Keratinocyte (primary cell): ENCODE results near the gene PYGM. TPM values are rescaled to one million over a fixed set of nuclear protein-coding genes. Genes with fewer than 3 reads are reported as not detected.

Source experiments
- DNase-seq: peaks from one replicate; pipeline ENCODE4 v3.0.0-alpha.2; 2011; ENCODE audit warnings: low read depth, missing footprints, low spot score
- FAIRE-seq: peaks from 2 replicates; lab custom pipeline; 2011; peaks lifted over from hg19 to GRCh38; lab: Jason Lieb, UNC
- H2AFZ ChIP-seq: 2 replicates; pipeline ENCODE4 v1.6.0; 2012; ENCODE audit warnings: low read length, control low read depth, inconsistent platforms; ENCODE audit not compliant: control insufficient read depth
- H3K27ac ChIP-seq: 2 replicates; pipeline ENCODE4 v1.5.1; 2011; ENCODE audit warnings: low read length; ENCODE audit not compliant: control insufficient read depth, insufficient read depth
- H3K27me3 ChIP-seq: 3 replicates; pipeline ENCODE4 v1.6.0; 2011; ENCODE audit warnings: low read length; ENCODE audit not compliant: control insufficient read depth, insufficient read depth; ENCODE audit errors: extremely low read depth
- H3K36me3 ChIP-seq, 2 experiments: 2 replicates in 1 of 2; 3 replicates in 1 of 2; pipeline ENCODE4 v1.5.1; 2011; ENCODE audit warnings: low read length in 2 of 2, mild to moderate bottlenecking in 1 of 2; ENCODE audit not compliant: control insufficient read depth in 2 of 2, insufficient read depth in 2 of 2; ENCODE audit errors: extremely low read depth in 1 of 2
- H3K4me1 ChIP-seq: 3 replicates; pipeline ENCODE4 v1.5.1; 2011; ENCODE audit warnings: low read length; ENCODE audit not compliant: control insufficient read depth, insufficient read depth; ENCODE audit errors: extremely low read depth
- H3K4me2 ChIP-seq: 3 replicates; pipeline ENCODE4 v1.6.0; 2011; ENCODE audit warnings: low read depth, low read length; ENCODE audit not compliant: control insufficient read depth, insufficient read depth; ENCODE audit errors: extremely low read depth
- H3K4me3 ChIP-seq, 3 experiments: fragments of 200-600 bp in 1 of 3; sonication (generic) in 1 of 3; 2 replicates in 2 of 3; 3 replicates in 1 of 3; pipeline ENCODE4 v1.5.1; 2011 to 2016; ENCODE audit warnings: low read length in 3 of 3, mild to moderate bottlenecking in 3 of 3, control low read depth in 2 of 3, inconsistent platforms in 1 of 3, low read depth in 1 of 3, mixed read lengths in 1 of 3, mixed run types in 1 of 3, moderate library complexity in 1 of 3; ENCODE audit not compliant: control insufficient read depth in 2 of 3, insufficient read depth in 2 of 3; ENCODE audit errors: extremely low read depth in 1 of 3
- H3K79me2 ChIP-seq: 2 replicates; pipeline ENCODE4 v1.6.0; 2012; ENCODE audit warnings: low read length; ENCODE audit not compliant: control insufficient read depth, insufficient read depth
- H3K9ac ChIP-seq: 3 replicates; pipeline ENCODE4 v1.6.0; 2011; ENCODE audit warnings: low read length; ENCODE audit not compliant: control insufficient read depth, insufficient read depth; ENCODE audit errors: extremely low read depth
- H3K9me1 ChIP-seq: 3 replicates; pipeline ENCODE4 v1.6.0; 2011; ENCODE audit warnings: low read length; ENCODE audit not compliant: control insufficient read depth, insufficient read depth; ENCODE audit errors: extremely low read depth
- H3K9me3 ChIP-seq: 2 replicates; pipeline ENCODE4 v1.5.1; 2012; ENCODE audit warnings: low read depth, low read length; ENCODE audit not compliant: control insufficient read depth
- H4K20me1 ChIP-seq: 3 replicates; pipeline ENCODE4 v1.6.0; 2011; ENCODE audit warnings: low read length; ENCODE audit not compliant: control insufficient read depth, insufficient read depth; ENCODE audit errors: extremely low read depth
- EZH2 ChIP-seq: IDR thresholded peaks from one replicate; pipeline ENCODE4 v1.6.1; 2012; ENCODE audit warnings: inconsistent platforms, mild to moderate bottlenecking, low read length, moderate library complexity
- dilution Hi-C: fragments of 300-500 bp; cut with MboI; formaldehyde crosslinking; loops from one replicate; pipeline ENCODE4 v1.7.0; 2020; ENCODE audit warnings: low sequenced_read_pairs; ENCODE audit not compliant: extremely low pct_ligation_motif_present
- polyA plus RNA-seq, 5 experiments: library from polyadenylated mRNA; depleted of rRNA in 3 of 5; stranded (reverse) in 3 of 5; stranded (forward) in 1 of 5; unstranded in 1 of 5; fragments of >200 nt; gene quantifications; 1 replicate in 1 of 5; 2 replicates in 3 of 5; 3 replicates in 1 of 5; pipeline versions ENCODE4 v1.2.1 to v1.2.3, GENCODE V29; 2011 to 2012; ENCODE audit warnings: missing spikeins in 2 of 5, low read depth in 1 of 5, low replicate concordance in 1 of 5
- TF ChIP-seq, protein P1 (sequence below), 3 experiments: IDR thresholded peaks in 1 of 3; conservative IDR thresholded peaks in 1 of 3; optimal IDR thresholded peaks in 1 of 3; 2 replicates in 2 of 3; 3 replicates in 1 of 3; pipeline versions ENCODE3 to v1.5.1; 2011; ENCODE audit warnings: low read length in 3 of 3, mild to moderate bottlenecking in 3 of 3, moderate library complexity in 2 of 3, control low read depth in 1 of 3, inconsistent platforms in 1 of 3; ENCODE audit not compliant: insufficient read depth in 2 of 3; ENCODE audit errors: extremely low read depth in 1 of 3

The PYGM gene
- polyA plus RNA-seq, 1 donor (not counting 4 experiments of a cell fraction or from before 2014, with no cell fraction given) = 0.05 TPM

DNA sequence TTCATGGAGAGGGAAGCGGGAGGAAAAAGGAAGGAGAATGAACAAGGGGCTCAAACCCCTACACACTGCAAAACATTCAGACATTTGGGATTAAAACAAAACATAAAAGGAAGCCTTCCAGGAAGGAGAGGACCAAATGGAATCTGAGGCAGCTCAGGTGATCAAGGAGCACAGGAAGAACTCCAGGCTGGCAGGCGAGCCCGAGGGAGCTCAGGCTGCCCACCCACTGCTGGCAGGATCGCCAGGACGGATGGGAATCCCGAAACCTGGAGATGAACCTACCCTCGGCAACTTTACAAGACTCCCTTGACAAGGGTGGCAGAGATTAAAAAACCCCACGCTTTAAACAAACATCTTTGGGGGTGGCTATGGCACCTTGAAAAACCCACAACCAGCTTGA lies 5.0 kb upstream of the PYGM start:
- Histone ChIP-seq H3K4me1 (peaks cover 24% of the 10 kb centered on the region), H3K9ac (no peak overlapping the region), H2AFZ (no peak overlapping the region), H3K9me1 (peaks cover 3% of the 10 kb centered on the region), H3K27ac (no peak overlapping the region), H3K4me3 (no peak overlapping the region), H3K27me3 (no peaks in the 10 kb centered on the region), H4K20me1 (peaks cover 27% of the 10 kb centered on the region), H3K79me2 (peaks cover 27% of the 10 kb centered on the region), H3K9me3 (no peaks in the 10 kb centered on the region), H3K36me3 (peaks cover 46 to 69% of the 10 kb centered on the region in 2 experiments), H3K4me2 (no peak overlapping the region)
- dilution Hi-C loops = no loop called here
- no peak for TF ChIP-seq EZH2
- TF ChIP-seq, protein P1, sequence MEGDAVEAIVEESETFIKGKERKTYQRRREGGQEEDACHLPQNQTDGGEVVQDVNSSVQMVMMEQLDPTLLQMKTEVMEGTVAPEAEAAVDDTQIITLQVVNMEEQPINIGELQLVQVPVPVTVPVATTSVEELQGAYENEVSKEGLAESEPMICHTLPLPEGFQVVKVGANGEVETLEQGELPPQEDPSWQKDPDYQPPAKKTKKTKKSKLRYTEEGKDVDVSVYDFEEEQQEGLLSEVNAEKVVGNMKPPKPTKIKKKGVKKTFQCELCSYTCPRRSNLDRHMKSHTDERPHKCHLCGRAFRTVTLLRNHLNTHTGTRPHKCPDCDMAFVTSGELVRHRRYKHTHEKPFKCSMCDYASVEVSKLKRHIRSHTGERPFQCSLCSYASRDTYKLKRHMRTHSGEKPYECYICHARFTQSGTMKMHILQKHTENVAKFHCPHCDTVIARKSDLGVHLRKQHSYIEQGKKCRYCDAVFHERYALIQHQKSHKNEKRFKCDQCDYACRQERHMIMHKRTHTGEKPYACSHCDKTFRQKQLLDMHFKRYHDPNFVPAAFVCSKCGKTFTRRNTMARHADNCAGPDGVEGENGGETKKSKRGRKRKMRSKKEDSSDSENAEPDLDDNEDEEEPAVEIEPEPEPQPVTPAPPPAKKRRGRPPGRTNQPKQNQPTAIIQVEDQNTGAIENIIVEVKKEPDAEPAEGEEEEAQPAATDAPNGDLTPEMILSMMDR (optimal IDR thresholded peaks at IDR 0.05 in 1 of 3, IDR thresholded peaks at IDR 0.05 in 1 of 3, conservative IDR thresholded peaks at IDR 0.05 in 1 of 3; ENCODE audit: extremely low read depth in 1 of 3, insufficient read depth in 2 of 3, low read length in 3 of 3) = no peak
- FAIRE-seq (no peak), DNase-seq (no peak)

GRCh38 chr11:64764040-64764611 lies 4.4 kb upstream of the PYGM start:
- TF ChIP-seq EZH2 = no peak
- TF ChIP-seq, protein P1 (optimal IDR thresholded peaks at IDR 0.05 in 1 of 3, IDR thresholded peaks at IDR 0.05 in 1 of 3, conservative IDR thresholded peaks at IDR 0.05 in 1 of 3; ENCODE audit: extremely low read depth in 1 of 3, insufficient read depth in 2 of 3, low read length in 3 of 3) = no peak
- H3K27me3 ChIP-seq = no peaks in the 10 kb centered on the region
- no peak for DNase-seq
- H3K9me3 ChIP-seq = no peaks in the 10 kb centered on the region
- dilution Hi-C loops = no loop called here
- peaks cover 23% of the 10 kb centered on the region for H4K20me1 ChIP-seq
- no peak overlapping the region for H2AFZ ChIP-seq
- peaks cover 39 to 63% of the 10 kb centered on the region in 2 experiments for H3K36me3 ChIP-seq
- no peak overlapping the region for H3K4me2 ChIP-seq
- no peak overlapping the region for H3K9ac ChIP-seq
- H3K27ac ChIP-seq = no peak overlapping the region
- H3K4me3 ChIP-seq = no peak overlapping the region
- peaks cover 24% of the 10 kb centered on the region for H3K4me1 ChIP-seq
- H3K79me2 ChIP-seq = peaks cover 21% of the 10 kb centered on the region
- FAIRE-seq = no peak
- H3K9me1 ChIP-seq = peaks cover 3% of the 10 kb centered on the region
